ENCODE data around the gene UNC5B.

The UNC5B gene

GRCh38 chr10:71302874-71303568, 90.7 kb downstream of the UNC5B start:
- peak; percentile 17 for DNase-seq

DNA sequence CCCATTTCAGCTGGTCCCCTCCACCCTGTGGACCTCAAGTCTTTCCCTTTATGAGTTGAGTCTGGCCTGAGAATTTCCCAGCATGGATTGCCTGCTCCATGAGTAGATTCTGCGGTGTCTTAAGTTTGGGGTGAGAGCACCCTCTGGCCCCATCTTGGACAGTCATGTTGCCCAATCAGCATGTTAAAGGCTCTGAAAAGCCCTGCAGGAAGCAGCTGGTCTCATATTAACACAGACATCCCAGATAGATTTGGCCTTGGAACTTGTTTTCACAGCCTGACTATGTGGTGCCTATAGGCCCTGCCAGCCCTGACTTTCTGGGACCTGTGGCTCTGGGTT, 91.2 kb downstream of the UNC5B start:
- DNase-seq, result no peak

GRCh38 chr10:71304914-71305313, 92.5 kb downstream of the UNC5B start:
- DNase-seq, result no peak

GRCh38 chr10:71306979-71307378, 94.6 kb downstream of the UNC5B start:
- no peak for DNase-seq

DNA sequence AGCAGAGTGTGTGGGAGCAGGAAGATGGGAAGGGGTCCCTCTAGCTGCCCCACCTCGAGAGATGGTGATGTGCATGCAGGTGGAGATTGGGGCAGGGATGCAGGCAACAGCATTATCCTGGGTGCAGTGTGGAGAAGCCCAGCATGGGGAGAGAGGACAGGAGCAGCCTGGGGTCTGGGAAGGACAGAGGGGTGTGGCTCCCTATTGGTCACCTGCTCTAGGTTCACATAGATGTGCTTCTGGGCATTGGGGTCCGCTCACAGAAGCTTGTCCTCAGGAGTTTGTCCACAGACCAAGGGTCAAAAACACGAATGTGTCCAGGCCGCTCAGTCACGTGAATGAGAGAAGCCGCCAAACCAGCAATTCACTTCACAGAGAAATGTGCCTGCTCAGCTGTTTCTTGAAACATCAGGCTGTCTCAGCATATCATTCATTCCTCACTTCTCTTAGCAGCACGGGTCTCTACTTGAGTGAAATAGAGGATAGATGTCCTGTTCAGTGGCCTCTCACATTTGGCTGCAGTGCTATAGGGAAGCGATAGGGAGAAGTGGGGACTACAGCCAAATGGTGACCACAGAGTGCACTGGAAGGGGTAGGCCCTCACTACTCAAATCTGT, 95.2 kb downstream of the UNC5B start:
- no peak for DNase-seq

GRCh38 chr10:71308244-71308643, 95.9 kb downstream of the UNC5B start:
- no peak for DNase-seq

- no peak for DNase-seq
Observed at GRCh38 chr10:71308985-71309384, 96.6 kb downstream of the UNC5B start.

- no peak for DNase-seq
Observed at GRCh38 chr10:71309919-71310318, 97.5 kb downstream of the UNC5B start.

GRCh38 chr10:71312220-71312619, 99.8 kb downstream of the UNC5B start:
- DNase-seq, result no peak

- DNase-seq, result peak; percentile 92
Observed at GRCh38 chr10:71312811-71313789, 100.7 kb downstream of the UNC5B start.

DNA sequence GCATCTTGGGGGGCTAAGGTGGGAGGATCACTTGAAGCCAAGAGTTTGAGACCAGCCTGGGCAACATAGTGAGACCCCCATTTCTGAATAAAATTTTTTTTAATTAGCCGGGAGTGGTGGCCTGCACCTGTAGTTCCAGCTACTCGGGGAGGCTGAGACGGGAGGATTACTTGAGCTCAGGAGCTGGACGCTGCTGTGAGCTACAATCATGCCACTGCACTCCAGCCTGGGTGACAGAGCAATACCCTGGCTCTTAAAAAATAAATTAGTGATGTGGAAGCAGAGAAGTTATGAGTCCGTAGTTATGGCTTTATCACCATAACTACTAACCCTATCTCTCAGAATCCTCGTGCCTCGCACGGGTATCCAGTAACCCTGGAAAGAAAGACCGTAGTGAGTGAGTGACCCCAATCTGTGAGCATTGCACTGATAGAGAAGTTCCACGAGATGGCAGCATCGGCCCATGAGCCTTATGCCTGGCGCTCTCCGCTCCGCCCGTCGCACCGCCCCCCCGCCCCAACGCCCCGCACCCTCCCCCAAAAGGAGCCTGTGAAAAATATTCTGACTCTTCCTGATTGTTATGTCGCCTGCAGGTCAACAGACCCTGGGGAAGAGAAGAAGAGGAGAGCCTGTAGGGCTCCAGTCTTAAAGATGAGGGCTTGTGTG, 101.8 kb downstream of the UNC5B start:
- no peak for DNase-seq

GRCh38 chr10:71314694-71315225, 102.4 kb downstream of the UNC5B start:
- DNase-seq, result no peak

DNA sequence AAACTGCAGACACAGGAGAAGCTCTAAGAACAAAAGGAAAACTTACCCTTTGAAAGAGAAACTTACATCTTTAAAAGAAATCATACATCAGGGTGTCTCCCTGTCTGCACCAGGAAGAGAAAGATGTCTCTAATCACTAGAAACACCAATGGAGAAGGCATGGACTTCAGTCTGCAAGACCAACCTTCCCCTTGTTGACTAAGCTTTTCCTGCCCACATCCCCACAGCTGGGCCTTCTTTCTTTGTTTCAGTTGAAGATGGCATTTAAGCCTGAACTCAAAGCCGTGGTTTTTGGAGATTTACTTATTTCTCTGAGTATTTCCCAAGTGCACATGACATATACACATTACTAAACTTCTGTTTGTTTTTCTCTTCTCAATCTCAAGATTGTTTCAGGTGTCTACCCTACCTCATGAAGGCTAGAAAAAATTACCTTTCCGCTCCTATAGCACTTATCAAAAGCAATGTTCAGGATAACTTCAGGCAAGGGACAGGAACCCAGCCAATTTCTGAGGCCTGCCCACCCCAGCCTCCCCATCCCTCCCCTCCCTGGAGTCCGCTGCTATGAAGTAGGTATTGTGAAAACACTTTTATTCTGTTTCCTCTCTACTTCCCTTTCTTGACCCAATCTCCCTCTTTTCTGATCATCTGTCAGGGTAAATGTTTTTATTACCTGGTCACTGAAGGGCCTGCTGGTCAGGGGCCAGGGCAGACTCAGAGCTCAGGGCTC, 103.9 kb downstream of the UNC5B start:
- no peak for DNase-seq

- DNase-seq, result no peak
Observed at GRCh38 chr10:71316786-71317160, 104.4 kb downstream of the UNC5B start.

DNA sequence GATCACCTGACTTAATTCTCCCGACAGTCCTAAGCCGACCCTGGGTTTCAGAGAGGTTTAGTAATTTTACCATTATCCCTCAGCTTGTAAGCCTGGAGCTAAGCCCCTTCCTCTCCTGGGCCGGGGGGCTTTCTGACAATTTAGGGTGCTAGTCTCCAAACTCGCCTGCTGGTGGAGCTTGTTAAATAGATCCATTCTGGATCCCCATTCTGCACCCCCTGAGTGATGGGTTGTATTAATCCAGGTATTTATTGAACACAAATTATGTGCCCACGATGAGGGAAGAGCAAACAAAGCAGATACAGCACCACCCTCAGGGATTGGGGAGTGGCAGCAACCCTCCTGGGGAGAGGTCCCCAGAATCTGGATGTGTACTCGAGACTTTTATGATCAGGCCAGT, 105.4 kb downstream of the UNC5B start:
- no peak for DNase-seq

GRCh38 chr10:71319042-71319799, 106.9 kb downstream of the UNC5B start, which contains the start of gene SLC29A3:
SLC29A3 (plus strand) TSS chr10:71319259; CDS start chr10:71319310, 51 bp downstream.
- peak; percentile 37 for DNase-seq

DNA sequence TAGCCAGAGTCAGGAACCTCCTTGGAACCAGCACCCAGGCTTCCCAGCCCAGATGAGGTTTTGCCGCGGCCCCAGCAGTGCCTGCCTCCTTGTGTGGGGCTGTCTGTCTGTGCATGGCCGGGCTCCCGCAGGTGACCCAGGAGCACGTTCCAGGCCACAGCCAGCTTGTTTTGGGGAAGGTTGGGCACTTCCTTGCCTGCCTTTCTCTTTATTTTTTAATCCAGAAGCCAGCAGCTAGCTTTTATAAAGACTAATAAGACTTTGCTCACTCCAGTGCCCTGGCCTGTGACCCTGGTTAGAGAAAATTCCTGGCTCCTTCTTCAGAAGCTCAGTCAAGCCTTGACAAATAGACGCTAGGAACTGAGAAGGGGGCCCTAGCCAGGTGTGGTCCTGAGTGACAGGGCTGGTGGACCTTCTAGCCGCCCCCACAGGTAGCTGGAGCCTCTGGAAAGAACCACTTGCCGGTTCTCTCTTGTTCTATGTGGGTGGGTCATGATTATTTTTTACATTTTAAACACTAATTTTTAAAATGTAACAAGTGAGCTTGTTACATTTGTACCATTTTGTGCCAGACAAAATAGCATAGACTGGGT, 107.5 kb downstream of the UNC5B start:
- no peak for DNase-seq

GRCh38 chr10:71320592-71320991, 108.2 kb downstream of the UNC5B start:
- no peak for DNase-seq

DNA sequence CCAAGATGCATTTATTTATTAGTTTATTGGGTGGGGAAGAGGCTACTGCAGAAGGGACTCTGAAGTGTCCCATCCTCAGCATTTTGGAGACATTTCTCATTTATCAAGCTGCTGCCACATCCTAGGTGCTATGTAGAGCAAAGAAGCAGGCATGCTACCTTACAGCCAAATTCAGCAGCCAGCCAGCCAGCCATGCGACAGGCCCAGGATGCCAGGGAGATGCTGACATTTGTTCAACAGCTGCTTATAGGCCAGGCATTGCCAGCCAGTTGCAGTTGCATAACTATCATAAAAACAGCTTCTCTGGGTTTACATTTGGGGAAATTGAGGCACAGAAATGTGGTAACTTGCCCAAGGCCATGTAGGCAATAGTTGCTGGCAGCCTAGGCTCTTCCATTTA, 109.0 kb downstream of the UNC5B start:
- DNase-seq, result no peak

DNA sequence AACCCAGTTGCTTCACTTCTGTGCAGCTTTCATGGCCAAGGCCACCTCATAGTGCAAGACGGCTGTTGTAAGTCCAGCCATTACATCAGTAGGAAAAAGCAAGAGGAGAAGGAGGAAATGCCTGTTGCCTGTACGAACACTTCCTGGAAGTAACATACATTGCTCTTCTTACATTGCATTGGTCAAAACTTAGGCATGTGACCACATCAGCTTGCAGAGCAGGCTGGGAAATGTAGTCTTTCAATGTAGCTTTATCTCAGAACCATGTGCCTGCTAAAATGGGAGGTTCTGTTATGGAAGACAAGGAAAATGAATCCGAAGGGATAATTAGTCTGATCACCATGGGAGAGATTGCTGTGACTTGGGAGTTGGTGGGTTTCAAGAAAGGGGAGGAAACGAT, 111.0 kb downstream of the UNC5B start:
- DNase-seq, result no peak

- no peak for DNase-seq
Observed at GRCh38 chr10:71324743-71325142, 112.4 kb downstream of the UNC5B start.

Measured in NCI-H446 treated with DMSO at 0.1 percent for 48 hours (cell line).